Retinal pigment epithelial cell (primary cell): ENCODE data around the gene RIN3.

Experiments used
- DNase-seq: peaks from one replicate; pipeline ENCODE4 v3.0.0-alpha.2; 2010; ENCODE audit warnings: low read depth
- H3K4me3 ChIP-seq: 2 replicates; pipeline ENCODE4 v1.5.1; 2011; ENCODE audit warnings: mild to moderate bottlenecking, low read length, control low read depth, moderate library complexity
- CTCF ChIP-seq: conservative IDR thresholded peaks from 2 replicates; pipeline ENCODE4 v1.5.1; 2011; ENCODE audit warnings: low read depth, low read length, control low read depth, inconsistent platforms

The RIN3 gene

GRCh38 chr14:92470811-92471210 lies 42.8 kb upstream of the RIN3 start:
- no peak for TF ChIP-seq CTCF
- no peak for DNase-seq
- H3K4me3 ChIP-seq: no peak overlapping the region

GRCh38 chr14:92471919-92472318 lies 41.7 kb upstream of the RIN3 start:
- H3K4me3 ChIP-seq: no peak overlapping the region
- DNase-seq: peak; percentile 76
- no peak for TF ChIP-seq CTCF

- no peak for DNase-seq
- TF ChIP-seq CTCF: no peak
- H3K4me3 ChIP-seq: no peak overlapping the region
Observed at GRCh38 chr14:92472860-92473259, 40.7 kb upstream of the RIN3 start.

GRCh38 chr14:92473261-92473968 lies 40.2 kb upstream of the RIN3 start:
- no peak for TF ChIP-seq CTCF
- no peak for DNase-seq
- no peak overlapping the region for H3K4me3 ChIP-seq

- DNase-seq: no peak
- no peak for TF ChIP-seq CTCF
- H3K4me3 ChIP-seq: no peak overlapping the region
Observed at GRCh38 chr14:92473969-92474535, 39.5 kb upstream of the RIN3 start.

GRCh38 chr14:92475037-92475436 lies 38.5 kb upstream of the RIN3 start:
- H3K4me3 ChIP-seq: no peak overlapping the region
- no peak for DNase-seq
- no peak for TF ChIP-seq CTCF

GRCh38 chr14:92475451-92476187 lies 38.0 kb upstream of the RIN3 start:
- no peak for DNase-seq
- TF ChIP-seq CTCF: no peak
- no peak overlapping the region for H3K4me3 ChIP-seq
